HEK293 (cell line): ENCODE data around the gene DUS1L.
A peak's percentile ranks its signal among the peaks of the same experiment; 100 is the strongest.

Experiments used
- ELK4 ChIP-seq: IDR thresholded peaks from 2 replicates; pipeline ENCODE4 v1.6.1; 2011; ENCODE audit warnings: mild to moderate bottlenecking, low read depth, low read length, borderline replicate concordance
- FEZF1 ChIP-seq: fragments of 450-650 bp; formaldehyde crosslinking; IDR thresholded peaks from 2 replicates; pipeline ENCODE4 v1.5.1; 2016; ENCODE audit warnings: missing biosample characterization, missing genetic modification characterization
- GFI1B ChIP-seq: fragments of 450-650 bp; formaldehyde crosslinking; IDR thresholded peaks from 2 replicates; pipeline ENCODE4 v1.5.1; 2016; ENCODE audit warnings: missing biosample characterization, missing genetic modification characterization
- GLI4 ChIP-seq: fragments of 450-650 bp; formaldehyde crosslinking; IDR thresholded peaks from 2 replicates; pipeline ENCODE4 v1.5.1; 2016; ENCODE audit warnings: missing biosample characterization, missing genetic modification characterization
- HOXC10 ChIP-seq: sonication (generic); formaldehyde crosslinking; IDR thresholded peaks from 2 replicates; pipeline ENCODE4 v1.8.1; 2023; ENCODE audit warnings: mild to moderate bottlenecking, missing genetic modification reagents
- IKZF3 ChIP-seq: fragments of 450-650 bp; IDR thresholded peaks from 2 replicates; pipeline ENCODE4 v1.5.0; 2018; ENCODE audit warnings: missing biosample characterization, mild to moderate bottlenecking, missing genetic modification characterization, moderate library complexity
- INSM2 ChIP-seq: fragments of 450-650 bp; formaldehyde crosslinking; IDR thresholded peaks from 2 replicates; pipeline ENCODE4 v1.5.1; 2016; ENCODE audit warnings: missing biosample characterization, missing genetic modification characterization
- KLF7 ChIP-seq: fragments of 450-650 bp; formaldehyde crosslinking; IDR thresholded peaks from 2 replicates; pipeline ENCODE4 v1.5.1; 2016; ENCODE audit warnings: missing biosample characterization, missing genetic modification characterization, borderline replicate concordance
- MEIS1 ChIP-seq: sonication (generic); formaldehyde crosslinking; IDR thresholded peaks from 2 replicates; pipeline ENCODE4 v1.8.1; 2022; ENCODE audit warnings: missing genetic modification reagents, mild to moderate bottlenecking, borderline replicate concordance
- SALL2 ChIP-seq: fragments of 450-650 bp; formaldehyde crosslinking; IDR thresholded peaks from 2 replicates; pipeline ENCODE4 v1.5.0; 2017; ENCODE audit warnings: missing biosample characterization, mild to moderate bottlenecking, missing genetic modification characterization, borderline replicate concordance
- TCF7L2 ChIP-seq: IDR thresholded peaks from 2 replicates; pipeline ENCODE4 v1.6.1; 2011; ENCODE audit warnings: low read depth, mild to moderate bottlenecking, inconsistent platforms, low read length, moderate library complexity, borderline replicate concordance
- ZNF16 ChIP-seq: fragments of 450-650 bp; formaldehyde crosslinking; IDR thresholded peaks from 2 replicates; pipeline ENCODE4 v1.5.1; 2016; ENCODE audit warnings: low read depth, missing biosample characterization, missing genetic modification characterization
- ZNF175 ChIP-seq: fragments of 450-650 bp; formaldehyde crosslinking; IDR thresholded peaks from 2 replicates; pipeline ENCODE4 v1.5.1; 2016; ENCODE audit warnings: missing biosample characterization, missing genetic modification characterization
- ZNF18 ChIP-seq: fragments of 450-650 bp; formaldehyde crosslinking; IDR thresholded peaks from 2 replicates; pipeline ENCODE4 v1.5.1; 2016; ENCODE audit warnings: missing biosample characterization, missing genetic modification characterization
- ZNF2 ChIP-seq: fragments of 450-650 bp; formaldehyde crosslinking; IDR thresholded peaks from 2 replicates; pipeline ENCODE4 v1.5.1; 2016; ENCODE audit warnings: missing biosample characterization, missing genetic modification characterization
- ZNF223 ChIP-seq: fragments of 450-650 bp; formaldehyde crosslinking; IDR thresholded peaks from 2 replicates; pipeline ENCODE4 v1.5.1; 2016; ENCODE audit warnings: missing biosample characterization, missing genetic modification characterization
- ZNF23 ChIP-seq: fragments of 450-650 bp; formaldehyde crosslinking; IDR thresholded peaks from 2 replicates; pipeline ENCODE4 v1.5.1; 2016; ENCODE audit warnings: missing biosample characterization, missing genetic modification characterization, borderline replicate concordance
- ZNF335 ChIP-seq: fragments of 450-650 bp; formaldehyde crosslinking; conservative IDR thresholded peaks from 2 replicates; pipeline ENCODE4 v1.5.1; 2016; ENCODE audit warnings: missing biosample characterization, missing genetic modification characterization
- ZNF366 ChIP-seq: fragments of 450-650 bp; formaldehyde crosslinking; conservative IDR thresholded peaks from 2 replicates; pipeline ENCODE4 v1.5.1; 2016; ENCODE audit warnings: missing biosample characterization, missing genetic modification characterization
- ZNF37A ChIP-seq: fragments of 450-650 bp; IDR thresholded peaks from 2 replicates; pipeline ENCODE4 v1.5.1; 2018; ENCODE audit warnings: missing biosample characterization, missing genetic modification characterization
- ZNF391 ChIP-seq: fragments of 450-650 bp; formaldehyde crosslinking; IDR thresholded peaks from 2 replicates; pipeline ENCODE4 v1.5.1; 2016; ENCODE audit warnings: low read depth, missing biosample characterization, missing genetic modification characterization, borderline replicate concordance
- ZNF416 ChIP-seq: fragments of 450-650 bp; formaldehyde crosslinking; IDR thresholded peaks from 2 replicates; pipeline ENCODE4 v1.5.1; 2016; ENCODE audit warnings: missing biosample characterization, missing genetic modification characterization
- ZNF423 ChIP-seq: fragments of 450-650 bp; formaldehyde crosslinking; IDR thresholded peaks from 2 replicates; pipeline ENCODE4 v1.5.1; 2016; ENCODE audit warnings: missing biosample characterization, missing genetic modification characterization
- ZNF501 ChIP-seq: fragments of 450-650 bp; formaldehyde crosslinking; IDR thresholded peaks from 2 replicates; pipeline ENCODE4 v1.5.1; 2016; ENCODE audit warnings: missing biosample characterization, missing genetic modification characterization
- ZNF514 ChIP-seq: fragments of 450-650 bp; formaldehyde crosslinking; IDR thresholded peaks from 2 replicates; pipeline ENCODE4 v1.5.1; 2016; ENCODE audit warnings: missing biosample characterization, missing genetic modification characterization
- ZNF521 ChIP-seq: fragments of 450-650 bp; formaldehyde crosslinking; IDR thresholded peaks from 2 replicates; pipeline ENCODE4 v1.5.1; 2017; ENCODE audit warnings: missing biosample characterization, mild to moderate bottlenecking, missing genetic modification characterization
- ZNF555 ChIP-seq: fragments of 450-650 bp; formaldehyde crosslinking; conservative IDR thresholded peaks from 2 replicates; pipeline ENCODE4 v1.5.1; 2017; ENCODE audit warnings: missing biosample characterization, mild to moderate bottlenecking, missing genetic modification characterization, inconsistent platforms
- ZNF610 ChIP-seq: fragments of 450-650 bp; formaldehyde crosslinking; IDR thresholded peaks from 2 replicates; pipeline ENCODE4 v1.5.1; 2016; ENCODE audit warnings: missing biosample characterization, missing genetic modification characterization, borderline replicate concordance
- ZNF639 ChIP-seq: fragments of 450-650 bp; formaldehyde crosslinking; IDR thresholded peaks from 2 replicates; pipeline ENCODE4 v1.5.1; 2016; ENCODE audit warnings: missing biosample characterization, missing genetic modification characterization
- ZNF654 ChIP-seq: fragments of 450-650 bp; formaldehyde crosslinking; IDR thresholded peaks from 2 replicates; pipeline ENCODE4 v1.5.1; 2016; ENCODE audit warnings: low read depth, missing biosample characterization, missing genetic modification characterization
- ZNF670 ChIP-seq: fragments of 450-650 bp; formaldehyde crosslinking; IDR thresholded peaks from 2 replicates; pipeline ENCODE4 v1.5.1; 2016; ENCODE audit warnings: missing biosample characterization, missing genetic modification characterization, low read depth
- ZNF747 ChIP-seq: fragments of 450-650 bp; formaldehyde crosslinking; IDR thresholded peaks from 2 replicates; pipeline ENCODE4 v1.5.1; 2016; ENCODE audit warnings: missing biosample characterization, missing genetic modification characterization
- ZNF768 ChIP-seq: fragments of 450-650 bp; formaldehyde crosslinking; IDR thresholded peaks from 2 replicates; pipeline ENCODE4 v1.5.1; 2018; ENCODE audit warnings: missing biosample characterization, mild to moderate bottlenecking, missing genetic modification characterization
- ZNF785 ChIP-seq: fragments of 450-650 bp; formaldehyde crosslinking; IDR thresholded peaks from 2 replicates; pipeline ENCODE4 v1.5.1; 2016; ENCODE audit warnings: missing biosample characterization, missing genetic modification characterization
- ZNF791 ChIP-seq: fragments of 450-650 bp; formaldehyde crosslinking; IDR thresholded peaks from 2 replicates; pipeline ENCODE4 v1.5.1; 2016; ENCODE audit warnings: missing biosample characterization, missing genetic modification characterization
- ZSCAN16 ChIP-seq: fragments of 450-650 bp; formaldehyde crosslinking; IDR thresholded peaks from 2 replicates; pipeline ENCODE4 v1.5.1; 2016; ENCODE audit warnings: missing biosample characterization, missing genetic modification characterization

Gene DUS1L

GRCh38 chr17:82022310-82022980 is 43.2 kb downstream of the DUS1L start, which contains the start of gene CENPX (continued):
- no peak for TF ChIP-seq ZNF23 (tag by site-specific recombination)
- no peak for TF ChIP-seq ZNF654 (tag by site-specific recombination)
- no peak for TF ChIP-seq INSM2 (tag by site-specific recombination)
- TF ChIP-seq ZNF335, result peak; percentile 57
- TF ChIP-seq HOXC10 (CRISPR knock-in tag), result no peak
- no peak for TF ChIP-seq MEIS1 (CRISPR knock-in tag)
- TF ChIP-seq KLF7 (tag by site-specific recombination), result peak; percentile 17; the same call in 1 of the 2 replicates
- TF ChIP-seq ZNF670 (tag by site-specific recombination), result no peak
- 0 out of 2 replicates have a peak, but pooled peaks have one; percentile 45 for TF ChIP-seq ZNF610 (tag by site-specific recombination)
- no peak for TF ChIP-seq ZNF639 (tag by site-specific recombination)
- no peak for TF ChIP-seq GFI1B
- TF ChIP-seq ZNF416, result no peak
- TF ChIP-seq ZNF16, result no peak
- TF ChIP-seq ZNF514 (tag by site-specific recombination), result no peak
- TF ChIP-seq GLI4, result peak; percentile 64; the same call in 1 of the 2 replicates
- TF ChIP-seq ZNF521 (tag by site-specific recombination), result no peak
- no peak for TF ChIP-seq ZNF501 (tag by site-specific recombination)
- no peak for TF ChIP-seq TCF7L2
- TF ChIP-seq FEZF1 (tag by site-specific recombination), result no peak
- no peak for TF ChIP-seq ELK4
- no peak for TF ChIP-seq ZNF555 (tag by site-specific recombination)
- TF ChIP-seq ZNF18 (tag by site-specific recombination), result no peak
- no peak for TF ChIP-seq ZNF747 (tag by site-specific recombination)
- no peak for TF ChIP-seq ZNF791 (tag by site-specific recombination)
- peak; percentile 64; the same call in 1 of the 2 replicates for TF ChIP-seq ZNF2 (tag by site-specific recombination)
- no peak for TF ChIP-seq ZNF223 (tag by site-specific recombination)
- 0 out of 2 replicates have a peak, but pooled peaks have one; percentile 15 for TF ChIP-seq ZSCAN16 (tag by site-specific recombination)
- no peak for TF ChIP-seq ZNF768 (tag by site-specific recombination)
- TF ChIP-seq SALL2 (tag by site-specific recombination), result no peak
- no peak; the same call in 1 of the 2 replicates for TF ChIP-seq ZNF391 (tag by site-specific recombination)
- no peak for TF ChIP-seq ZNF37A (tag by site-specific recombination)
- TF ChIP-seq ZNF366 (tag by site-specific recombination), result no peak
- TF ChIP-seq IKZF3 (tag by site-specific recombination), result no peak
- no peak for TF ChIP-seq ZNF785 (tag by site-specific recombination)
- TF ChIP-seq ZNF423 (tag by site-specific recombination), result no peak
- TF ChIP-seq ZNF175 (tag by site-specific recombination), result no peak
